Keratinocyte (primary cell): Measurements from ENCODE around the gene MTUS2. TPM values are rescaled to one million over a fixed set of nuclear protein-coding genes. Genes with fewer than 3 reads are reported as not detected.

Source experiments
- DNase-seq: peaks from one replicate; pipeline ENCODE4 v3.0.0-alpha.2; 2011; ENCODE audit warnings: low read depth, missing footprints, low spot score
- FAIRE-seq: peaks from 2 replicates; lab custom pipeline; 2011; peaks lifted over from hg19 to GRCh38; lab: Jason Lieb, UNC
- H2AFZ ChIP-seq: 2 replicates; pipeline ENCODE4 v1.6.0; 2012; ENCODE audit warnings: low read length, control low read depth, inconsistent platforms; ENCODE audit not compliant: control insufficient read depth
- H3K27ac ChIP-seq: 2 replicates; pipeline ENCODE4 v1.5.1; 2011; ENCODE audit warnings: low read length; ENCODE audit not compliant: control insufficient read depth, insufficient read depth
- H3K27me3 ChIP-seq: 3 replicates; pipeline ENCODE4 v1.6.0; 2011; ENCODE audit warnings: low read length; ENCODE audit not compliant: control insufficient read depth, insufficient read depth; ENCODE audit errors: extremely low read depth
- H3K36me3 ChIP-seq, 2 experiments: 2 replicates in 1 of 2; 3 replicates in 1 of 2; pipeline ENCODE4 v1.5.1; 2011; ENCODE audit warnings: low read length in 2 of 2, mild to moderate bottlenecking in 1 of 2; ENCODE audit not compliant: control insufficient read depth in 2 of 2, insufficient read depth in 2 of 2; ENCODE audit errors: extremely low read depth in 1 of 2
- H3K4me1 ChIP-seq: 3 replicates; pipeline ENCODE4 v1.5.1; 2011; ENCODE audit warnings: low read length; ENCODE audit not compliant: control insufficient read depth, insufficient read depth; ENCODE audit errors: extremely low read depth
- H3K4me2 ChIP-seq: 3 replicates; pipeline ENCODE4 v1.6.0; 2011; ENCODE audit warnings: low read depth, low read length; ENCODE audit not compliant: control insufficient read depth, insufficient read depth; ENCODE audit errors: extremely low read depth
- H3K4me3 ChIP-seq, 3 experiments: fragments of 200-600 bp in 1 of 3; sonication (generic) in 1 of 3; 2 replicates in 2 of 3; 3 replicates in 1 of 3; pipeline ENCODE4 v1.5.1; 2011 to 2016; ENCODE audit warnings: low read length in 3 of 3, mild to moderate bottlenecking in 3 of 3, control low read depth in 2 of 3, inconsistent platforms in 1 of 3, low read depth in 1 of 3, mixed read lengths in 1 of 3, mixed run types in 1 of 3, moderate library complexity in 1 of 3; ENCODE audit not compliant: control insufficient read depth in 2 of 3, insufficient read depth in 2 of 3; ENCODE audit errors: extremely low read depth in 1 of 3
- H3K79me2 ChIP-seq: 2 replicates; pipeline ENCODE4 v1.6.0; 2012; ENCODE audit warnings: low read length; ENCODE audit not compliant: control insufficient read depth, insufficient read depth
- H3K9ac ChIP-seq: 3 replicates; pipeline ENCODE4 v1.6.0; 2011; ENCODE audit warnings: low read length; ENCODE audit not compliant: control insufficient read depth, insufficient read depth; ENCODE audit errors: extremely low read depth
- H3K9me1 ChIP-seq: 3 replicates; pipeline ENCODE4 v1.6.0; 2011; ENCODE audit warnings: low read length; ENCODE audit not compliant: control insufficient read depth, insufficient read depth; ENCODE audit errors: extremely low read depth
- H3K9me3 ChIP-seq: 2 replicates; pipeline ENCODE4 v1.5.1; 2012; ENCODE audit warnings: low read depth, low read length; ENCODE audit not compliant: control insufficient read depth
- H4K20me1 ChIP-seq: 3 replicates; pipeline ENCODE4 v1.6.0; 2011; ENCODE audit warnings: low read length; ENCODE audit not compliant: control insufficient read depth, insufficient read depth; ENCODE audit errors: extremely low read depth
- CTCF ChIP-seq, 3 experiments: IDR thresholded peaks in 1 of 3; conservative IDR thresholded peaks in 1 of 3; optimal IDR thresholded peaks in 1 of 3; 2 replicates in 2 of 3; 3 replicates in 1 of 3; pipeline versions ENCODE3 to v1.5.1; 2011; ENCODE audit warnings: low read length in 3 of 3, mild to moderate bottlenecking in 3 of 3, moderate library complexity in 2 of 3, control low read depth in 1 of 3, inconsistent platforms in 1 of 3; ENCODE audit not compliant: insufficient read depth in 2 of 3; ENCODE audit errors: extremely low read depth in 1 of 3
- EZH2 ChIP-seq: IDR thresholded peaks from one replicate; pipeline ENCODE4 v1.6.1; 2012; ENCODE audit warnings: inconsistent platforms, mild to moderate bottlenecking, low read length, moderate library complexity
- dilution Hi-C: fragments of 300-500 bp; cut with MboI; formaldehyde crosslinking; loops from one replicate; pipeline ENCODE4 v1.7.0; 2020; ENCODE audit warnings: low sequenced_read_pairs; ENCODE audit not compliant: extremely low pct_ligation_motif_present
- polyA plus RNA-seq, 5 experiments: library from polyadenylated mRNA; depleted of rRNA in 3 of 5; stranded (reverse) in 3 of 5; stranded (forward) in 1 of 5; unstranded in 1 of 5; fragments of >200 nt; gene quantifications; 1 replicate in 1 of 5; 2 replicates in 3 of 5; 3 replicates in 1 of 5; pipeline versions ENCODE4 v1.2.1 to v1.2.3, GENCODE V29; 2011 to 2012; ENCODE audit warnings: missing spikeins in 2 of 5, low read depth in 1 of 5, low replicate concordance in 1 of 5

The MTUS2 gene
- polyA plus RNA-seq, 1 donor (not counting 4 experiments of a cell fraction or from before 2014, with no cell fraction given): 0.17 TPM

GRCh38 chr13:28796938-28797257, 23.2 kb upstream of the MTUS2 start:
- peak; percentile 20 for FAIRE-seq

GRCh38 chr13:28805193-28805819, 14.8 kb upstream of the MTUS2 start:
- Histone ChIP-seq H3K9me3 (no peaks in the 10 kb centered on the region), H2AFZ (no peak overlapping the region), H4K20me1 (no peaks in the 10 kb centered on the region), H3K4me1 (no peaks in the 10 kb centered on the region), H3K27ac (no peak overlapping the region), H3K4me2 (no peak overlapping the region), H3K36me3 (no peaks in the 10 kb centered on the region), H3K27me3 (no peaks in the 10 kb centered on the region), H3K9me1 (no peaks in the 10 kb centered on the region), H3K79me2 (no peaks in the 10 kb centered on the region), H3K4me3 (no peak overlapping the region), H3K9ac (no peak overlapping the region)
- dilution Hi-C loops: no loop called here
- FAIRE-seq (no peak), DNase-seq (no peak)
- TF ChIP-seq CTCF (optimal IDR thresholded peaks at IDR 0.05 in 1 of 3, IDR thresholded peaks at IDR 0.05 in 1 of 3, conservative IDR thresholded peaks at IDR 0.05 in 1 of 3; ENCODE audit: extremely low read depth in 1 of 3, insufficient read depth in 2 of 3, low read length in 3 of 3) (peak; percentile 37 to 45 (median 39)), EZH2 (no peak)

More at GRCh38 chr13:28796938-28797257, 23.2 kb upstream of the MTUS2 start:
- no peak overlapping the region for H3K4me2 ChIP-seq
- no peak overlapping the region for H3K9ac ChIP-seq
- H3K9me3 ChIP-seq: no peaks in the 10 kb centered on the region
- H4K20me1 ChIP-seq: no peaks in the 10 kb centered on the region
- H3K36me3 ChIP-seq: no peaks in the 10 kb centered on the region
- H3K27ac ChIP-seq: no peak overlapping the region
- H2AFZ ChIP-seq: no peak overlapping the region
- dilution Hi-C loops: loop anchor here (25.0 kb wide), 1 partner anchor 110 kb away; no protein-coding TSS in a partner anchor
- H3K9me1 ChIP-seq: no peaks in the 10 kb centered on the region
- TF ChIP-seq CTCF (optimal IDR thresholded peaks at IDR 0.05 in 1 of 3, IDR thresholded peaks at IDR 0.05 in 1 of 3, conservative IDR thresholded peaks at IDR 0.05 in 1 of 3; ENCODE audit: extremely low read depth in 1 of 3, insufficient read depth in 2 of 3, low read length in 3 of 3) (no peak), EZH2 (no peak)
- no peak overlapping the region for H3K4me3 ChIP-seq
- H3K79me2 ChIP-seq: no peaks in the 10 kb centered on the region
- H3K4me1 ChIP-seq: no peaks in the 10 kb centered on the region
- peaks cover 2% of the 10 kb centered on the region for H3K27me3 ChIP-seq
- DNase-seq: no peak
